T-cell (primary cell): Measurements from ENCODE around the gene INS. TPM values are rescaled to one million over a fixed set of nuclear protein-coding genes. Genes with fewer than 3 reads are reported as not detected.

Source experiments
- ATAC-seq, 4 experiments: fragments of 200-7000 bp in 3 of 4; fragments of 150-1000 bp in 1 of 4; cut with Tn5 transposase; replicated peaks in 1 of 4; 1 replicate in 3 of 4; 2 replicates in 1 of 4; pipeline ENCODE4 v1.10.0; 2021; ENCODE audit warnings: moderate library complexity in 3 of 4, mild to moderate bottlenecking in 2 of 4, moderate number of reproducible peaks in 1 of 4
- CTCF ChIA-PET, 2 donors: fragments of 300-600 bp; sonication (Branson Sonifier 250); formaldehyde crosslinking; loops; one replicate each; lab custom pipeline; 2022; ENCODE audit warnings: antibody characterized with exemption in 2 of 2; lab: Charles Lee
- POLR2A ChIA-PET, 2 donors: fragments of 300-600 bp; sonication (Branson Sonifier 250); formaldehyde crosslinking; loops; one replicate each; lab custom pipeline; 2022; ENCODE audit warnings: antibody characterized with exemption in 2 of 2; lab: Charles Lee
- DNase-seq, 35 experiments: peaks; one replicate each; pipeline versions ENCODE4 v3.0.0 to v3.0.0-alpha.2; 2013 to 2023
- H3K27ac ChIP-seq: one replicate; pipeline ENCODE4 v1.5.1; 2013; ENCODE audit warnings: low read length
- H3K27me3 ChIP-seq, 2 experiments: replicated peaks in 1 of 2; 1 replicate in 1 of 2; 2 replicates in 1 of 2; pipeline versions ENCODE4 v1.6.1 to v1.7.0; 2013; ENCODE audit warnings: low read length in 1 of 2, mixed read lengths in 1 of 2; ENCODE audit not compliant: control insufficient read depth in 2 of 2, insufficient read depth in 2 of 2; ENCODE audit errors: extremely low read depth in 1 of 2
- H3K36me3 ChIP-seq, 2 donors: 1 replicate in 1 of 2; 2 replicates in 1 of 2; pipeline versions ENCODE4 v1.6.1 to v1.7.0; 2013; ENCODE audit warnings: low read length in 1 of 2; ENCODE audit not compliant: control insufficient read depth in 2 of 2, insufficient read depth in 1 of 2; ENCODE audit errors: extremely low read depth in 1 of 2
- H3K4me1 ChIP-seq, 2 experiments: 1 replicate in 1 of 2; 2 replicates in 1 of 2; pipeline versions ENCODE4 v1.6.1 to v1.7.0; 2013; ENCODE audit warnings: low read length in 2 of 2, mixed read lengths in 1 of 2; ENCODE audit not compliant: insufficient read depth in 2 of 2, control insufficient read depth in 1 of 2; ENCODE audit errors: extremely low read depth in 1 of 2
- H3K4me3 ChIP-seq, 2 donors: 1 replicate in 1 of 2; 2 replicates in 1 of 2; pipeline versions ENCODE4 v1.5.1 to v1.7.0; 2013; ENCODE audit warnings: mild to moderate bottlenecking in 2 of 2, low read length in 1 of 2, moderate library complexity in 1 of 2; ENCODE audit not compliant: control insufficient read depth in 1 of 2; ENCODE audit errors: extremely low read depth in 1 of 2
- H3K9me3 ChIP-seq: 2 replicates; pipeline ENCODE4 v1.7.0; 2013
- H3K27ac Mint-ChIP-seq, 2 donors: one replicate each; pipeline ENCODE4 v1.8.0; 2020 to 2021; ENCODE audit warnings: mild to moderate bottlenecking in 2 of 2, mixed read lengths in 2 of 2
- H3K27me3 Mint-ChIP-seq, 2 donors: one replicate each; pipeline ENCODE4 v1.8.0; 2021 to 2022; ENCODE audit warnings: mixed read lengths in 2 of 2
- H3K36me3 Mint-ChIP-seq: one replicate; pipeline ENCODE4 v1.8.0; 2021; ENCODE audit warnings: mixed read lengths
- H3K4me1 Mint-ChIP-seq, 3 donors: one replicate each; pipeline ENCODE4 v1.8.0; 2020 to 2022; ENCODE audit warnings: mixed read lengths in 3 of 3, mild to moderate bottlenecking in 1 of 3
- H3K4me3 Mint-ChIP-seq, 3 donors: one replicate each; pipeline ENCODE4 v1.8.0; 2020 to 2022; ENCODE audit warnings: mild to moderate bottlenecking in 3 of 3, mixed read lengths in 3 of 3, moderate library complexity in 3 of 3
- H3K9me3 Mint-ChIP-seq, 3 donors: one replicate each; pipeline ENCODE4 v1.8.0; 2020 to 2022; ENCODE audit warnings: mixed read lengths in 3 of 3
- WGBS: methylation state at CpG from one replicate; pipeline ENCODE4 v1.1.5; 2013; ENCODE audit warnings: missing lambda C conversion rate; ENCODE audit not compliant: insufficient coverage; 5-methylcytosine and 5-hydroxymethylcytosine counted together
- total RNA-seq, 35 experiments: library from RNA in 6 of 35; stranded (reverse) in 6 of 35; fragments of 120-200 nt in 1 of 35; gene quantifications; one replicate each; pipeline versions ENCODE4 v1.2.1 to v1.2.4 and lab custom pipeline; 2013 to 2026

INS gene
- total RNA-seq, 5 donors from 2014 or later (not counting 1 experiment from before 2014, with no cell fraction given): 0.53 to 0.82 TPM; not detected in 3

GRCh38 chr11:2137202-2138067, 23.6 kb downstream of the INS start:
- 5% methylated on average over 21 of the region's 50 CpGs for WGBS
- Mint-ChIP-seq H3K36me3 (no peaks in the 10 kb centered on the region), H3K27ac (no peak overlapping the region), H3K27me3 (peaks cover 40 to 61% of the 10 kb centered on the region in 2 donors), H3K4me1 (peaks cover 0 to 11% (median 3%) of the 10 kb centered on the region in 3 donors), H3K4me3 (peak overlapping the region; percentile 28 to 76 (median 43)), H3K9me3 (no peaks in the 10 kb centered on the region)
- no peak for DNase-seq
- Histone ChIP-seq H3K27me3 (peaks cover 2 to 80% of the 10 kb centered on the region in 2 experiments), H3K4me3 (peak overlapping the region in 1 of 2 donors; percentile 23), H3K9me3 (no peaks in the 10 kb centered on the region), H3K27ac (no peak overlapping the region), H3K4me1 (peaks cover 0 to 22% of the 10 kb centered on the region in 2 experiments), H3K36me3 (no peaks in the 10 kb centered on the region)
- ChIA-PET CTCF (no interaction called here), POLR2A (no interaction called here)
- ATAC-seq: peak in 1 of 4 experiments; percentile 27

GRCh38 chr11:2136952-2137201, 24.1 kb downstream of the INS start:
- Histone ChIP-seq H3K4me1 (peaks cover 0 to 22% of the 10 kb centered on the region in 2 experiments), H3K9me3 (no peaks in the 10 kb centered on the region), H3K27ac (no peak overlapping the region), H3K36me3 (no peaks in the 10 kb centered on the region), H3K4me3 (no peak overlapping the region), H3K27me3 (peaks cover 0 to 79% of the 10 kb centered on the region in 2 experiments)
- ChIA-PET CTCF (no interaction called here), POLR2A (no interaction called here)
- no peak for DNase-seq
- 16% methylated on average over 7 of the region's 8 CpGs for WGBS
- no peaks in the 10 kb centered on the region for H3K36me3 Mint-ChIP-seq
- peaks cover 3 to 11% (median 4%) of the 10 kb centered on the region in 3 donors for H3K4me1 Mint-ChIP-seq
- ATAC-seq: no peak
- no peaks in the 10 kb centered on the region for H3K9me3 Mint-ChIP-seq
- peak overlapping the region in 1 of 3 donors; percentile 76 for H3K4me3 Mint-ChIP-seq
- H3K27ac Mint-ChIP-seq: no peak overlapping the region
- H3K27me3 Mint-ChIP-seq: peaks cover 34 to 59% of the 10 kb centered on the region in 2 donors

- peaks cover 0 to 22% of the 10 kb centered on the region in 2 experiments for H3K4me1 ChIP-seq
- no peaks in the 10 kb centered on the region for H3K36me3 Mint-ChIP-seq
- POLR2A ChIA-PET: no interaction called here
- DNase-seq: no peak
- H3K27me3 ChIP-seq: peaks cover 0 to 77% of the 10 kb centered on the region in 2 experiments
- H3K9me3 ChIP-seq: no peaks in the 10 kb centered on the region
- no peaks in the 10 kb centered on the region for H3K9me3 Mint-ChIP-seq
- no peak overlapping the region for H3K4me3 ChIP-seq
- no peaks in the 10 kb centered on the region for H3K36me3 ChIP-seq
- no peak overlapping the region for H3K27ac Mint-ChIP-seq
- peaks cover 32 to 58% of the 10 kb centered on the region in 2 donors for H3K27me3 Mint-ChIP-seq
- peaks cover 3 to 11% (median 6%) of the 10 kb centered on the region in 3 donors for H3K4me1 Mint-ChIP-seq
- CTCF ChIA-PET: no interaction called here
- peak overlapping the region in 1 of 3 donors; percentile 76 for H3K4me3 Mint-ChIP-seq
- WGBS: 36% methylated on average over 21 of the region's 24 CpGs
- ATAC-seq: no peak
- H3K27ac ChIP-seq: no peak overlapping the region
Observed at GRCh38 chr11:2136209-2136951, 24.6 kb downstream of the INS start.

DNA sequence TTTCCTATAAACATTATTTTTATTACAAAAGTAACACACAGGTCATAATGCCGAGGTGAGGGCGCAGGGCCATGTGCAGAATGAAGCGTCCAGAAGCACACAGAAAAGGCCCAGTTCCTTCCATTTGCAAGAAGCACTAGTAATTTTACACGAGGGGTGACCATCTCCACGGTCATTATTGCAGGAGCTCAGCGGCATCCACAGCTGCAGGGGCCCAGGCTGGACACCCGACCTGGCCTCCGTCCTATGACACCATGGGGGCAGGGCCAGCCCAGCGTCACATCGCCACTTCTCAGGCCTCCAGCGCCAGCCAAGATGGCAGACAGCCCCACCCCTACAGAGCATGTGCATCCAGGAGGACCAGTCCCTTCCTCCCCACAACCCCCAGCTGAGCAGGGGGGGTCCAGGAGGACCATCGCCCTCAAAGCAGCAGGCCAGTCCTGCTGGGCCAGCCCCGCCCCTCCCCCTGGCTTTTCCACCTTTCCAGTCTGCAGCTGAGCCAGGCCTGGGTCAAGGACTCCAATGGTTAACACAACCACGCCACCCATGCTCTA, 25.3 kb downstream of the INS start:
- DNase-seq (no peak), ATAC-seq (no peak)
- Mint-ChIP-seq H3K9me3 (no peaks in the 10 kb centered on the region), H3K27me3 (peaks cover 32 to 57% of the 10 kb centered on the region in 2 donors), H3K4me3 (no peak overlapping the region), H3K4me1 (peaks cover 3 to 6% (median 6%) of the 10 kb centered on the region in 3 donors), H3K27ac (peak overlapping the region in 1 of 2 donors; percentile 23), H3K36me3 (no peaks in the 10 kb centered on the region)
- Histone ChIP-seq H3K9me3 (no peaks in the 10 kb centered on the region), H3K4me1 (peaks cover 0 to 22% of the 10 kb centered on the region in 2 experiments), H3K27ac (no peak overlapping the region), H3K27me3 (peaks cover 0 to 71% of the 10 kb centered on the region in 2 experiments), H3K36me3 (no peaks in the 10 kb centered on the region), H3K4me3 (no peak overlapping the region)
- 88% methylated on average over 12 of the region's 14 CpGs for WGBS
- CTCF ChIA-PET: no interaction called here
- POLR2A ChIA-PET: no interaction called here

DNA sequence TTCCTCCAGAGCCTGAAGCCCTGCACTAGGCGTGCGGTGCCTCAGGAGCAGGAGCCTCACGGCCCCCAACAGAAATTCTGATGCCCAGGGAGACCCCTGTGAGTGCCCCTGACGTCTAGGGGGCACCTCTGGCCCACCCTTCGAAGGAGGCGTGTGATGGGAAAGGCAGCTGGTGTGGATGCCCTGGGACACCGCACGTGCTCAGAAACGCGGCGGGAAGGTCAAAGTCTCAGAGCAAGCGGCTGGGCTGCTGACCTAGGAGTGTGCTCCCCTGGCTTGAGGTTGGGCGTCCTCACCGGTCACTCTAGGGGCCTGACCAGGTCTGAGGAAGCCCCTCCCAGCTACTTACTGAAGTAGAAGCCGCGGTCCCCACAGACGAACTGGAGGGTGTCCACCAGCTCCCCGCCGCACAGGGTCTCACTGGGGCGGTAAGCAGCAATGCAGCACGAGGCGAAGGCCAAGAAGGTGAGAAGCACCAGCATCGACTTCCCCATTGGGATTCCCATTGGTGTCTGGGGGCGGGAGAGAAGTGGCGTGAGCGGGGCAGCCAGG, 25.9 kb downstream of the INS start:
- Histone ChIP-seq H3K4me3 (no peak overlapping the region), H3K9me3 (no peaks in the 10 kb centered on the region), H3K36me3 (no peaks in the 10 kb centered on the region), H3K27me3 (peaks cover 0 to 66% of the 10 kb centered on the region in 2 experiments), H3K4me1 (peaks cover 0 to 21% of the 10 kb centered on the region in 2 experiments), H3K27ac (no peak overlapping the region)
- ChIA-PET CTCF (no interaction called here), POLR2A (no interaction called here)
- WGBS: 82% methylated on average over 17 of the region's 26 CpGs
- no peaks in the 10 kb centered on the region for H3K36me3 Mint-ChIP-seq
- H3K27me3 Mint-ChIP-seq: peaks cover 32 to 55% of the 10 kb centered on the region in 2 donors
- H3K9me3 Mint-ChIP-seq: no peaks in the 10 kb centered on the region
- no peak for ATAC-seq
- H3K4me3 Mint-ChIP-seq: no peak overlapping the region
- no peak overlapping the region for H3K27ac Mint-ChIP-seq
- DNase-seq: no peak
- H3K4me1 Mint-ChIP-seq: peaks cover 3 to 6% (median 6%) of the 10 kb centered on the region in 3 donors
